HG02610 (cell line): Measurements from ENCODE around the gene UBIAD1.
"Not testable (repeated sequence)": the region's sequence is repeated elsewhere in the genome, so short reads cannot be mapped to it uniquely, and the experiment has no call there.

Experiments
- ATAC-seq: cut with Tn5 transposase; IDR thresholded peaks from one replicate; pipeline ENCODE4 v1.9.1; 2021; ENCODE audit warnings: mild to moderate bottlenecking, moderate library complexity; ENCODE audit not compliant: unreplicated experiment

Gene UBIAD1, protein sequence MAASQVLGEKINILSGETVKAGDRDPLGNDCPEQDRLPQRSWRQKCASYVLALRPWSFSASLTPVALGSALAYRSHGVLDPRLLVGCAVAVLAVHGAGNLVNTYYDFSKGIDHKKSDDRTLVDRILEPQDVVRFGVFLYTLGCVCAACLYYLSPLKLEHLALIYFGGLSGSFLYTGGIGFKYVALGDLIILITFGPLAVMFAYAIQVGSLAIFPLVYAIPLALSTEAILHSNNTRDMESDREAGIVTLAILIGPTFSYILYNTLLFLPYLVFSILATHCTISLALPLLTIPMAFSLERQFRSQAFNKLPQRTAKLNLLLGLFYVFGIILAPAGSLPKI

DNA sequence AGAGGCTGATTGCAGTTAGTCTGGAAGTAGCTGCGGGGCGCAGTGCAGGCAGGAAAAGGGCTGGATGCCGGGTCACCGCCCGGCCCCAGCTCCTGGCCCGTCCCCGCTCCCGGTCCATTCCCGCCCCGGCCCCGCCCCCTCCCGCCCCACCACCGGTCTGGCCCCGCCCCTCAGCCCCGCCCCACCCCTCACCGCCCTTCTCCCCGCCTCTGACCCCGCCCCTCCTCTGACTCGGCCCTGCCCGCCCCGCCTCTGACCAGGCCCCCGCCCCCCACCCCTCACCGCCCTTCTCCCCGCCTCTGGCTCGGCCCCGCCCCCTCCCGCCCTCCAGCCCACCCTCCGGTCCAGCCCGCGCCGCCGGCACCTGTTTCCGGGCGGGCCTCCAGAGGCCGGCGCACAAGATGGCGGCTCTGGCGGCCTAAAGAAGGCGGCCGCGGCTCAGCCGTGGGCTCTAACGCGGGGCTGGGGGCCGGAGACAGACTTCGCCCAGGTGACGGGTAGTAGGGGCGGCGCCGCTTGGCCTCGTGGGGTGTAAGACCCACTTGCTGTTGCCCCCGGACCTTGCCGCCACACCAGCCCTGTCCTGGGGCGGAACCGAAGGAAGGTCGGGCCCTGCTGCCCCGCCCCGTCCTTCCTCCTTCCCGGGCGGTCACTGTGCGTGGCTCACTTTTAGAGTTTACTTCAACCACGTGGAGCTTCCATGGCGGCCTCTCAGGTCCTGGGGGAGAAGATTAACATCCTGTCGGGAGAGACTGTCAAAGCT, at the start of gene UBIAD1:
TSS of gene UBIAD1 (plus strand) at position 367 of the 763 bp plus-strand sequence. CDS start at position 701, 334 bp downstream.
- peak; percentile 76 for ATAC-seq

- ATAC-seq = peak; percentile 36
These were observed 45.6 kb upstream of the UBIAD1 start for GRCh38 chr1:11227106-11228077.

DNA sequence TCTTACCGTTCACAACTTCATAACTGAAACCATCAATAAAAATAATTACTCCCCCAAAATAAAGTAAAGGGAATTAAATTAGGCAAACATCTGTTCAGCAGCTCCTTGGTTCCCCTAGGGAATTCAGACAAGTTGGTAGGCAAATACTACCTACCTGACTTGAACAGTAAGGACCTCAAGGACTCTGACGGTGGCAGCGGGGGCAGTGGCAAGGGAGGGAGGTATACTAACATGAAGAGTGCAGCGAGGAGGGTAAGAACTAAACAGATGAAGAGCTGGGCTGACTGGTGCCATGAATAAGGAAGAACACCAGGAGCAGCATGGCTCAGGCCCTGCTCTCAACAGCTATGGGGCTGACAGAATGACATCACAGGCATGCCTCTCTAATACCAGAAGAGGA, 43.8 kb upstream of the UBIAD1 start:
- no peak for ATAC-seq

GRCh38 chr1:11233208-11233607, 39.8 kb upstream of the UBIAD1 start:
- no peak for ATAC-seq

DNA sequence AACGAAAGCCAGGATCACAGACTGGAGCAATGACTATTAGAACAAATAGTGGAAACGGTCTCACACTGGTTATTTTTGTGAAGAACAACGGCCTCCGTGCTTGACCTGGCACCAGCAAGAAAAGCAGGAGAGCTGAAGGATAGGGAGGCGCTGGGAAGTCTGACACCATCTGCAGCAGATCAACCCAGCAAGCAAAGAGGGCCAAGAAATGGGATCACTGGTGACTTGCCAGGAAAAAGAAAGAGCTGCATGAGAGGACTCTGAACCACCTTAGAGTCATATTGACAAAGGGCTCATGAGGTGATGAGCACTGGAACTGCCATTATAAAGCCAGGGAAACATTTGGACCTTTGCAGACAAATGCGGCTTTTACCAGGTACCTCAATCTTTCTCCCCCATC, 35.6 kb upstream of the UBIAD1 start:
- no peak for ATAC-seq

DNA sequence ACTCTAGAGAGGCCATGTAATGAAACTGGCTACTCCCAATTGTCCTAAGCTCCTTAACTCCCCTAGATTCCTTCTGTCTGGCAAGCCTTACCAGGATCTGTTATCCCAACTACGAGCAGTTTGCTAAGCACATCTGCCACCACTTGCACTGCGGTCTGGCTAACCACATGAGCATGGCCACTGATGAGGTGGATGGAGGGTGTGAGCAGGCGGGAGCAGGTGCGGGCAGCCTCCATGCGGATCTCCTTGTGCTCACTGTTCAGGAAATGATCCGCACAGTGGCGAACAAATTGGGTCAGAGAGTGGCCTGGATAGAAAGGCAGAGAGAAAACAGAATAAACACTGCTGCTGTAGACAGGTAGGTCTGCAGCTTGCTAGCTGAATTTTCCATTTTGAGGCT, 34.7 kb upstream of the UBIAD1 start:
- ATAC-seq = no peak

- ATAC-seq = no peak
These were observed 27.8 kb upstream of the UBIAD1 start for GRCh38 chr1:11245248-11245647.

GRCh38 chr1:11245904-11246719, 26.9 kb upstream of the UBIAD1 start:
- ATAC-seq = no peak

DNA sequence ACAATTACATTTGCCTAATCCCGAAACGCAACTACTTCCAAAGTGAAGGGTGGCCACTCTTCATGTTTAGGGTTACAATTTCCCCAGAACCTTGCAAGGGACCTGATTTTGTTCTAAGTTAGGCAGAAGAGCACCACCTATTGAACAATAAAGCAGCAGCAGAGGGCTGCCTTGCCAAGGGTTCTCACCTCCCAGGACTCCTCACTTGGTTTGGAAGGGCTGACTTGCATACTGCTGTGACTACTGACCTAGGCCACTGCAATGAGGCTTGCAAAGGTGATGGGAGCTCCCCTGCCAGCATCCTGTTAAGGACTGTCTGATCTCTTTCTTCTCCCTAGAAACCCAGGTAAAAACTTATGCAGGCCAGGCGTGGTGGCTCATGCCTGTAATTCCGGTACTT, 24.8 kb upstream of the UBIAD1 start:
- no peak for ATAC-seq

DNA sequence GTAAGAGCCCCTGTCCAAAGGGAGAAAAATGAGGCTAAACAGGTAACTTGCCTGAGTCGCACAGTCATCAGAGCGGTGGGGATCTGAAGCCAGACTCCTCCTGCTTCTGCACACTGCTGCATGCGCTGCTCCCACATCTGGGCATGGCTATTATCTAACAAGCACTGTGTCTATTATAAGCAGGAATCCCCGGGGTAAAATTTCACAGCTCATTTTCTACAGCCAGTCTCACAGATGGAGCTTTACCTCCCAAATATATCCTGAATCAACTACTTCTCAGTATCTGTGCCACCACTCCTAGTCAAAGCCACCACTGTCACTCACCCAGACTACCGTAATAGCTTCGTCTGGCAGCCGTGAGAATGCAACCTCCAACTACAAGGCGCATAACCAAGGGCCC, 20.5 kb upstream of the UBIAD1 start:
- no peak for ATAC-seq

- no peak for ATAC-seq
These were observed 19.8 kb upstream of the UBIAD1 start for GRCh38 chr1:11253226-11253625.

DNA sequence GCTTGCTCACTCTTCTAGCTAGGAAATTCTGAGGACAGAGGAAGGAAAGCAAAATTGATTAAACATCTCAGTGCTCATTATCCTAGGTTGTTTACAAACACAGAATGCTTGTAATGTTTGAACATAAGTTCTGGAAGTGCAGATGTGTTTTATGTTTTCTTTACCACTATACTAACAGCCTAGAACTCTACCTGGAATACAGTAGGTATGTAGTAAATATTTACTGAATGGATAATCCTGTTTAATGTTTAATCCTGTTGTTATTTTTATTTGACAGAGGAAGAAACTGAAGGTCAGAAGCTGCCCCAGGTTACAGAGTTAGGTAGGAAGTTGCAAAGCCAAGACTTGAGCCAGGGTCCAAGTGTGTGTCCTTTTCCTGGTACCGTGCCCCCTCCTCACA, 16.7 kb upstream of the UBIAD1 start:
- ATAC-seq = no peak

DNA sequence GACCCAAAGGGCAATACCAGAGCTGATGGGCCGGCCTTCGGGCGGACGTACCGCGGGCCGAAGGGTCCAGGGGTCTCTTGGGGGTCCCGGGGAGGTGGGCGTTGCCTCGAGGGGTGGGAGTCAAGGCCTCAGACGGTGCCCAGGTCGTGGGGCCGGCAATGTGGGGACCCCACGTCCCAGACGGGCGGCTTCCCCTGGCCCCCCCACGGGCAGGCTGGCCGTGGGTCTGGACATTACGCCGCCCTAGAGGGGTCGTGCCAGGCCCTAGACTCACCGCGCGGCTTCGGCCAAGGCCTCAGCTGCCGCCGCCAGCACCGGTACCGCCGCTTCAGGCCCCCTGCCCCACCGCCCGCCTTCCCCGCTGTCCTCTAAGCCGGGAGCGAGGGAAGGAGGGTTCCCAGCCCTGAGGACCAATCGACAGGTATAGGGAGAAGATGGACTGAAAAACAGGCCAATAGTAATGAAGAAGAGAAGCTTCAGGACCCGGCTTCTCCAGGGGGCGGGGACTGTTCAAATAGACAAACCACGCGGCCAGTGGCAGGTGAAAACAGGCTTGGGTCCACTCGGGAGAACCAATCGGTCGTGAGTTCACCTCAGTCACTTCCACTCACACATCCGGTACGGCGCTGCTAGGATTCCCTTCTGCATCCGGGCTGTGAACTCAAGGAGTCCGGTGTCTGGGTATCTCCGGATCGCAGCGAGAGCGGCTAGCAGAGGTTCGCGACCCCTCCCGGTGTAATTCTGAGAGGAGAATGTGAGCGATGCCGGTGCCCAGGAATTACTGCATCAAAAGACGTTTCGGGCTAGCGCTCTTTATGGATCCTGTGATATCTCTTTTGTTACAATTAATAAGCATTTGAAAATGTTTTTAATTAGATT, 10.6 kb upstream of the UBIAD1 start, which contains the start of gene MTOR:
TSS of gene MTOR (minus strand) at position 381 of the 879 bp plus-strand sequence. CDS start 3,142 bp downstream, outside the sequence.
- peak; percentile 97 for ATAC-seq

DNA sequence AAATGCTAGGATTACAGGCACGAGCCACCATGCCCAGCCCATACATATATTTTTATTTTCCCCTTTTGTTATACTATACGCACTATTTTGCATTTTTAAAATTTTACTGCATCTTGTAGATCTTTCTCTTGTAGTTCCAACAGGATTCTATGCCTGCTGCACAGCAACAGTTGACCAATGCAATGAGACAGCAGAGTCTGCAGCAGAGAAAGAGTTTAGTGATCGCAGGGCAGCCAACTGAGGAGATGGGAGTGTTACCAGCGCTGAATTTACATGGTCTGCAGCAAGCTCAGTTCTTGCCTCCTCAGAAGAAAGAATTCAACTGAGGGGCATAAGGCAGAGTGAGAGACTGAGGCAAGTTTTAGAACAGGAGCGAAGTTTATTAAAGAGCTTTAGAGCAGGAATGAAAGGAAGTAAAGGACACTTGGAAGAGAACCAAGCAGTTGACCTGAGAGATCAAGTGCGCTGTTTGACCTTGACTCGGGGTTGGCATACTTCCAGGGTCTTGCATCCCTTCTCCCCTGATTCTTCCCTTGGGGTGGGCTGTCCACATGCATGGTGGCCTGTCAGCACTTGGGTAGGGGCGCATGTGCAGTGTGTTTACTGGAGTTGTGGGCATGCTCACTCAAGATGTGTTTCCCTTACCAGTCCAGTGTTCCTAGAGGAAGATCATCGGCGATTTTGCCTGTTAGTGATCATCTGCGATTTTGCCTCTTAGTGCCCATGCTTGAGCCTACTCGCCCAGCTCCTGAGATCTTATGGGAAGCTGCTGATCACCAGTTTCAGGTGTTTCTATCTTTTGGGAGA, 6.5 kb upstream of the UBIAD1 start:
- ATAC-seq = no peak

GRCh38 chr1:11267350-11268337, 5.4 kb upstream of the UBIAD1 start:
- not testable (repeated sequence) for ATAC-seq

DNA sequence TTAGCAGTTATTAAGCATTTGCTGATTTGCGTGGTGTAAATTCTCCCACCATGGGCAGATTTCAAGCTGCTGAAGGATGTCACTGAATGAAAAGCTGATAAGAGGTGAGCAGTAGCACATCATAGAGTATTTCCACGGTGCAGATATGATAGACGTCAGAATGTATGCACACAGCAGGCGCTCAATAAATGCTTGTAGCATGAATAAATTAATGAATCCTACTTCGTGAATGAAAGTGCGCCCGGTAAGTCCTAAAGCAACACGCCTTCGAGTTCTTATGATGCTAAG, 510 bp upstream of the UBIAD1 start:
- no peak for ATAC-seq

DNA sequence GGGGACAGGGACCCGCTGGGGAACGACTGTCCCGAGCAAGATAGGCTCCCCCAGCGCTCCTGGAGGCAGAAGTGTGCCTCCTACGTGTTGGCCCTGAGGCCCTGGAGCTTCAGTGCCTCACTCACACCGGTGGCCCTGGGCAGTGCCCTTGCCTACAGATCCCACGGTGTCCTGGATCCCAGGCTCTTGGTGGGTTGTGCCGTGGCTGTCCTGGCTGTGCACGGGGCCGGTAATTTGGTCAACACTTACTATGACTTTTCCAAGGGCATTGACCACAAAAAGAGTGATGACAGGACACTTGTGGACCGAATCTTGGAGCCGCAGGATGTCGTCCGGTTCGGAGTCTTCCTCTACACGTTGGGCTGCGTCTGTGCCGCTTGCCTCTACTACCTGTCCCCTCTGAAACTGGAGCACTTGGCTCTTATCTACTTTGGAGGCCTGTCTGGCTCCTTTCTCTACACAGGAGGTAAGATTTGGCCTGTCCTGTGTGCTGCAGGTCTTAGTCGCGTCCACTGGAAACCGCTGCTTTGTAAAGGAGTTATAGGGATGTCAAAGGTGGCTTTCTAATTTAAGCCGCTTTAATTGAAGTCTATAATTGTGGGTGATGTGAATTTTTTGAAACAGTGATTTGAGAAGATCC, 717 bp downstream of the UBIAD1 start:
- ATAC-seq = peak; percentile 5
